GM23338 (cell line): ENCODE measurements around the gene SLAMF6. TPM values are rescaled to one million over a fixed set of nuclear protein-coding genes. Genes with fewer than 3 reads are reported as not detected.

Source experiments
- ATAC-seq: fragments of 200-7000 bp; cut with Tn5 transposase; 3 replicates; pipeline ENCODE4 v1.9.1; 2020
- DNase-seq: peaks from one replicate; pipeline ENCODE4 v3.0.0-alpha.2; 2015; ENCODE audit warnings: low spot score
- H2AFZ ChIP-seq: fragments of 200-600 bp; sonication (generic); 2 replicates; pipeline ENCODE4 v1.8.0; 2016; ENCODE audit warnings: antibody characterized with exemption, mild to moderate bottlenecking, moderate library complexity
- H3F3A ChIP-seq: fragments of 200-600 bp; sonication (generic); replicated peaks from 2 replicates; pipeline ENCODE4 v1.8.0; 2017; ENCODE audit warnings: antibody characterized with exemption, mixed run types, low read depth
- H3K27ac ChIP-seq: fragments of 200-600 bp; sonication (generic); 2 replicates; pipeline ENCODE4 v1.6.1; 2016; ENCODE audit warnings: low read depth
- H3K27me3 ChIP-seq: fragments of 200-600 bp; sonication (generic); 2 replicates; pipeline ENCODE4 v1.8.0; 2016; ENCODE audit warnings: mild to moderate bottlenecking, mixed run types, moderate library complexity; ENCODE audit not compliant: insufficient read depth
- H3K36me3 ChIP-seq: fragments of 200-600 bp; sonication (generic); 2 replicates; pipeline ENCODE4 v1.8.0; 2016; ENCODE audit warnings: mild to moderate bottlenecking; ENCODE audit not compliant: insufficient read depth
- H3K4me1 ChIP-seq: fragments of 200-600 bp; sonication (generic); 2 replicates; pipeline ENCODE4 v1.8.0; 2016; ENCODE audit warnings: mild to moderate bottlenecking, moderate library complexity; ENCODE audit not compliant: insufficient read depth
- H3K4me2 ChIP-seq: fragments of 200-600 bp; sonication (generic); 2 replicates; pipeline ENCODE4 v1.7.1; 2017; ENCODE audit warnings: mixed run types
- H3K4me3 ChIP-seq: fragments of 200-600 bp; sonication (generic); 2 replicates; pipeline ENCODE4 v1.6.1; 2016; ENCODE audit warnings: mixed run types
- H3K79me2 ChIP-seq: fragments of 200-600 bp; sonication (generic); replicated peaks from 2 replicates; pipeline ENCODE4 v1.8.0; 2017; ENCODE audit warnings: mild to moderate bottlenecking; ENCODE audit not compliant: insufficient read depth
- H3K9me2 ChIP-seq: fragments of 200-600 bp; sonication (generic); 2 replicates; pipeline ENCODE4 v1.8.0; 2017; ENCODE audit not compliant: insufficient read depth
- H4K20me1 ChIP-seq: fragments of 200-600 bp; sonication (generic); replicated peaks from 2 replicates; pipeline ENCODE4 v1.8.0; 2017; ENCODE audit warnings: mild to moderate bottlenecking; ENCODE audit not compliant: insufficient read depth
- H3K27ac Mint-ChIP-seq: 2 replicates; pipeline ENCODE4 v1.8.0; 2020; ENCODE audit warnings: inconsistent platforms, mild to moderate bottlenecking, moderate library complexity, mixed read lengths
- H3K27me3 Mint-ChIP-seq: 3 replicates; pipeline ENCODE4 v1.8.0; 2022; ENCODE audit warnings: low read depth, mild to moderate bottlenecking, moderate library complexity, mixed read lengths, inconsistent platforms; ENCODE audit not compliant: insufficient read depth, poor library complexity
- H3K36me3 Mint-ChIP-seq: 3 replicates; pipeline ENCODE4 v1.8.0; 2021; ENCODE audit warnings: low read depth, mild to moderate bottlenecking, inconsistent platforms, moderate library complexity, mixed read lengths
- H3K4me1 Mint-ChIP-seq: 3 replicates; pipeline ENCODE4 v1.8.0; 2020; ENCODE audit warnings: mild to moderate bottlenecking, inconsistent platforms, mixed read lengths
- H3K4me3 Mint-ChIP-seq: 3 replicates; pipeline ENCODE4 v1.8.0; 2021; ENCODE audit warnings: moderate library complexity, mild to moderate bottlenecking, inconsistent platforms, mixed read lengths
- H3K9me3 Mint-ChIP-seq: 3 replicates; pipeline ENCODE4 v1.8.0; 2020; ENCODE audit warnings: moderate library complexity, mild to moderate bottlenecking, inconsistent platforms, mixed read lengths
- CREB1 ChIP-seq: fragments of 250-450 bp; sonication (Bioruptor Pico); IDR thresholded peaks from 2 replicates; pipeline ENCODE4 v1.5.0; 2020; ENCODE audit warnings: low read depth, mild to moderate bottlenecking, moderate library complexity
- EZH2 ChIP-seq: fragments of 200-600 bp; sonication (generic); IDR thresholded peaks from one replicate; pipeline ENCODE4 v1.8.0; 2017; ENCODE audit warnings: antibody characterized with exemption, mild to moderate bottlenecking, low read depth; ENCODE audit not compliant: unreplicated experiment
- EZH2phosphoT487 ChIP-seq: fragments of 200-600 bp; sonication (generic); IDR thresholded peaks from one replicate; pipeline ENCODE4 v1.8.1; 2018; ENCODE audit warnings: antibody characterized with exemption; ENCODE audit not compliant: unreplicated experiment
- NANOG ChIP-seq: IDR thresholded peaks from 2 replicates; pipeline ENCODE4 v1.6.1; 2016; ENCODE audit warnings: antibody characterized with exemption, borderline replicate concordance
- POLR2AphosphoS5 ChIP-seq: IDR thresholded peaks from 2 replicates; pipeline ENCODE4 v1.6.1; 2016; ENCODE audit warnings: antibody characterized with exemption, low read depth
- ZNF114 ChIP-seq: fragments of 250-450 bp; sonication (Bioruptor Pico); IDR thresholded peaks from 2 replicates; pipeline ENCODE4 v1.5.0; 2020; ENCODE audit warnings: mild to moderate bottlenecking, moderate library complexity
- ZNF331 ChIP-seq: fragments of 250-450 bp; sonication (Bioruptor Pico); IDR thresholded peaks from 2 replicates; pipeline ENCODE4 v1.5.0; 2020; ENCODE audit warnings: low read depth, mild to moderate bottlenecking, moderate library complexity
- polyA plus RNA-seq: library from polyadenylated mRNA; unstranded; fragments of >200 nt; fragmentation: Nextera tagmentation; extraction: Ambion mirVana; gene quantifications from 2 replicates; pipeline ENCODE4 v1.2.1, GENCODE V29; 2016
- total RNA-seq: library from RNA; depleted of rRNA; stranded (reverse); fragments of >200 nt; shearing (Covaris generic); gene quantifications from 2 replicates; pipeline ENCODE4 v1.2.3, GENCODE V29; 2014
- TF ChIP-seq, protein P1 (sequence below): fragments of 250-450 bp; sonication (Bioruptor Pico); IDR thresholded peaks from 2 replicates; pipeline ENCODE4 v1.5.0; 2020; ENCODE audit warnings: mild to moderate bottlenecking, moderate library complexity
- TF ChIP-seq, protein P2 (sequence below): IDR thresholded peaks from 2 replicates; pipeline ENCODE4 v1.6.1; 2016; ENCODE audit warnings: antibody characterized with exemption
- TF ChIP-seq, protein P3 (sequence below), 2 experiments: fragments of 200-600 bp in 1 of 2; sonication (generic) in 1 of 2; conservative IDR thresholded peaks; 2 replicates each; pipeline versions ENCODE4 v1.5.1 to v1.6.1; 2016 to 2017; ENCODE audit warnings: antibody characterized with exemption in 2 of 2, low read depth in 2 of 2, mild to moderate bottlenecking in 2 of 2, moderate library complexity in 1 of 2
- TF ChIP-seq, protein P4 (sequence below): IDR thresholded peaks from one replicate; pipeline ENCODE4 v1.6.1; 2018; ENCODE audit warnings: antibody characterized with exemption; ENCODE audit not compliant: unreplicated experiment

Gene SLAMF6
- total and polyA plus RNA-seq, 2 experiments from 2014 or later = not detected

DNA sequence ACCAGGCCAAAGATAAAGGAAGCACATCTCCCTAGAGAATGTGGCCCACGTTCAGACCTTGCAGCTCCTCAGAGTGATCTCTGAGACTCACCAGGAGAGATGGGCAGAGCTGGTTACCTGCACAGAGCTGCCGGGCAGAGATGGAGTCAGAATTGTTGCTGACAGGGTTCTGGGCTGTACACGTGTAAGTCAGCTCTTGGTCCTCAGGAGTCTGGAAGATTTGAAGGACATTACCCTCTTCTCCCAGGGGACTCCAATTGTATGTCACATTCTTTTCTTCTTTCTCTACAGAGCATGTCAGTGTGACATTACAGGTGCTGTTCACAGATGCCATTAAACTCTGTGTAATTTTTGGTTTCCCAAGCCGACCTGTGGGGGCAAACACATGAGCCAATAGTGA lies 30.7 kb upstream of the SLAMF6 start (continued):
- TF ChIP-seq, protein P1, sequence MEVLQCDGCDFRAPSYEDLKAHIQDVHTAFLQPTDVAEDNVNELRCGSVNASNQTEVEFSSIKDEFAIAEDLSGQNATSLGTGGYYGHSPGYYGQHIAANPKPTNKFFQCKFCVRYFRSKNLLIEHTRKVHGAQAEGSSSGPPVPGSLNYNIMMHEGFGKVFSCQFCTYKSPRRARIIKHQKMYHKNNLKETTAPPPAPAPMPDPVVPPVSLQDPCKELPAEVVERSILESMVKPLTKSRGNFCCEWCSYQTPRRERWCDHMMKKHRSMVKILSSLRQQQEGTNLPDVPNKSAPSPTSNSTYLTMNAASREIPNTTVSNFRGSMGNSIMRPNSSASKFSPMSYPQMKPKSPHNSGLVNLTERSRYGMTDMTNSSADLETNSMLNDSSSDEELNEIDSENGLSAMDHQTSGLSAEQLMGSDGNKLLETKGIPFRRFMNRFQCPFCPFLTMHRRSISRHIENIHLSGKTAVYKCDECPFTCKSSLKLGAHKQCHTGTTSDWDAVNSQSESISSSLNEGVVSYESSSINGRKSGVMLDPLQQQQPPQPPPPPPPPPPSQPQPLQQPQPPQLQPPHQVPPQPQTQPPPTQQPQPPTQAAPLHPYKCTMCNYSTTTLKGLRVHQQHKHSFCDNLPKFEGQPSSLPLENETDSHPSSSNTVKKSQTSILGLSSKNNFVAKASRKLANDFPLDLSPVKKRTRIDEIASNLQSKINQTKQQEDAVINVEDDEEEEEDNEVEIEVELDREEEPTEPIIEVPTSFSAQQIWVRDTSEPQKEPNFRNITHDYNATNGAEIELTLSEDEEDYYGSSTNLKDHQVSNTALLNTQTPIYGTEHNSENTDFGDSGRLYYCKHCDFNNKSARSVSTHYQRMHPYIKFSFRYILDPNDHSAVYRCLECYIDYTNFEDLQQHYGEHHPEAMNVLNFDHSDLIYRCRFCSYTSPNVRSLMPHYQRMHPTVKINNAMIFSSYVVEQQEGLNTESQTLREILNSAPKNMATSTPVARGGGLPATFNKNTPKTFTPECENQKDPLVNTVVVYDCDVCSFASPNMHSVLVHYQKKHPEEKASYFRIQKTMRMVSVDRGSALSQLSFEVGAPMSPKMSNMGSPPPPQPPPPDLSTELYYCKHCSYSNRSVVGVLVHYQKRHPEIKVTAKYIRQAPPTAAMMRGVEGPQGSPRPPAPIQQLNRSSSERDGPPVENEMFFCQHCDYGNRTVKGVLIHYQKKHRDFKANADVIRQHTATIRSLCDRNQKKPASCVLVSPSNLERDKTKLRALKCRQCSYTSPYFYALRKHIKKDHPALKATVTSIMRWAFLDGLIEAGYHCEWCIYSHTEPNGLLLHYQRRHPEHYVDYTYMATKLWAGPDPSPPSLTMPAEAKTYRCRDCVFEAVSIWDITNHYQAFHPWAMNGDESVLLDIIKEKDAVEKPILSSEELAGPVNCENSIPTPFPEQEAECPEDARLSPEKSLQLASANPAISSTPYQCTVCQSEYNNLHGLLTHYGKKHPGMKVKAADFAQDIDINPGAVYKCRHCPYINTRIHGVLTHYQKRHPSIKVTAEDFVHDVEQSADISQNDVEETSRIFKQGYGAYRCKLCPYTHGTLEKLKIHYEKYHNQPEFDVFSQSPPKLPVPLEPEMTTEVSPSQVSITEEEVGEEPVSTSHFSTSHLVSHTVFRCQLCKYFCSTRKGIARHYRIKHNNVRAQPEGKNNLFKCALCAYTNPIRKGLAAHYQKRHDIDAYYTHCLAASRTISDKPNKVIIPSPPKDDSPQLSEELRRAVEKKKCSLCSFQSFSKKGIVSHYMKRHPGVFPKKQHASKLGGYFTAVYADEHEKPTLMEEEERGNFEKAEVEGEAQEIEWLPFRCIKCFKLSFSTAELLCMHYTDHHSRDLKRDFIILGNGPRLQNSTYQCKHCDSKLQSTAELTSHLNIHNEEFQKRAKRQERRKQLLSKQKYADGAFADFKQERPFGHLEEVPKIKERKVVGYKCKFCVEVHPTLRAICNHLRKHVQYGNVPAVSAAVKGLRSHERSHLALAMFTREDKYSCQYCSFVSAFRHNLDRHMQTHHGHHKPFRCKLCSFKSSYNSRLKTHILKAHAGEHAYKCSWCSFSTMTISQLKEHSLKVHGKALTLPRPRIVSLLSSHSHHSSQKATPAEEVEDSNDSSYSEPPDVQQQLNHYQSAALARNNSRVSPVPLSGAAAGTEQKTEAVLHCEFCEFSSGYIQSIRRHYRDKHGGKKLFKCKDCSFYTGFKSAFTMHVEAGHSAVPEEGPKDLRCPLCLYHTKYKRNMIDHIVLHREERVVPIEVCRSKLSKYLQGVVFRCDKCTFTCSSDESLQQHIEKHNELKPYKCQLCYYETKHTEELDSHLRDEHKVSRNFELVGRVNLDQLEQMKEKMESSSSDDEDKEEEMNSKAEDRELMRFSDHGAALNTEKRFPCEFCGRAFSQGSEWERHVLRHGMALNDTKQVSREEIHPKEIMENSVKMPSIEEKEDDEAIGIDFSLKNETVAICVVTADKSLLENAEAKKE (CRISPR knock-in tag) = no peak

DNA sequence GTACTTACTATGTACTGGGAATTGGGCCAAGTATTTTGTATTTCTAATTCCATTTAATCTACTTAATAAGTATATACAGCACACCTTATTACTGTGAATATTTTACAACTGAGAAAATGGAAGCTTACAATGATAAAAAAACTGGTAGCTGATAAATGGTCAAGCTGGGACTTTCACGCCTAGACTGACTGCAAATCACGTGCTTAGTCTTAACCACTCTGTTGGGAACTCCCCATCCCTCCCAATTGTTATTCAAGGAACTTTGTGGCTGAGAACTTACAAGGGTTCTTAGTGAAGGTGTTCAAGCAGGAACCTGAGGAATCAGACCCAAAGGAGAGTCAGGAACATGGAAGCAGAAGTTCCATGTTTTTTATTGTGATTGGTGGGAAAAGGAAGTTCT lies 29.4 kb upstream of the SLAMF6 start:
- Mint-ChIP-seq H3K4me3 (no peak overlapping the region), H3K27ac (no peak overlapping the region), H3K27me3 (no peaks in the 10 kb centered on the region), H3K9me3 (no peaks in the 10 kb centered on the region), H3K4me1 (no peaks in the 10 kb centered on the region), H3K36me3 (no peaks in the 10 kb centered on the region)
- DNase-seq (no peak), ATAC-seq (no peak)
- TF ChIP-seq EZH2phosphoT487 (no peak), ZNF331 (CRISPR knock-in tag) (no peak), CREB1 (CRISPR knock-in tag) (no peak), EZH2 (no peak), ZNF114 (no peak), NANOG (no peak), POLR2AphosphoS5 (no peak)
- TF ChIP-seq, protein P2, sequence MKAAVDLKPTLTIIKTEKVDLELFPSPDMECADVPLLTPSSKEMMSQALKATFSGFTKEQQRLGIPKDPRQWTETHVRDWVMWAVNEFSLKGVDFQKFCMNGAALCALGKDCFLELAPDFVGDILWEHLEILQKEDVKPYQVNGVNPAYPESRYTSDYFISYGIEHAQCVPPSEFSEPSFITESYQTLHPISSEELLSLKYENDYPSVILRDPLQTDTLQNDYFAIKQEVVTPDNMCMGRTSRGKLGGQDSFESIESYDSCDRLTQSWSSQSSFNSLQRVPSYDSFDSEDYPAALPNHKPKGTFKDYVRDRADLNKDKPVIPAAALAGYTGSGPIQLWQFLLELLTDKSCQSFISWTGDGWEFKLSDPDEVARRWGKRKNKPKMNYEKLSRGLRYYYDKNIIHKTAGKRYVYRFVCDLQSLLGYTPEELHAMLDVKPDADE = no peak
- TF ChIP-seq, protein P3, sequence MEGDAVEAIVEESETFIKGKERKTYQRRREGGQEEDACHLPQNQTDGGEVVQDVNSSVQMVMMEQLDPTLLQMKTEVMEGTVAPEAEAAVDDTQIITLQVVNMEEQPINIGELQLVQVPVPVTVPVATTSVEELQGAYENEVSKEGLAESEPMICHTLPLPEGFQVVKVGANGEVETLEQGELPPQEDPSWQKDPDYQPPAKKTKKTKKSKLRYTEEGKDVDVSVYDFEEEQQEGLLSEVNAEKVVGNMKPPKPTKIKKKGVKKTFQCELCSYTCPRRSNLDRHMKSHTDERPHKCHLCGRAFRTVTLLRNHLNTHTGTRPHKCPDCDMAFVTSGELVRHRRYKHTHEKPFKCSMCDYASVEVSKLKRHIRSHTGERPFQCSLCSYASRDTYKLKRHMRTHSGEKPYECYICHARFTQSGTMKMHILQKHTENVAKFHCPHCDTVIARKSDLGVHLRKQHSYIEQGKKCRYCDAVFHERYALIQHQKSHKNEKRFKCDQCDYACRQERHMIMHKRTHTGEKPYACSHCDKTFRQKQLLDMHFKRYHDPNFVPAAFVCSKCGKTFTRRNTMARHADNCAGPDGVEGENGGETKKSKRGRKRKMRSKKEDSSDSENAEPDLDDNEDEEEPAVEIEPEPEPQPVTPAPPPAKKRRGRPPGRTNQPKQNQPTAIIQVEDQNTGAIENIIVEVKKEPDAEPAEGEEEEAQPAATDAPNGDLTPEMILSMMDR (conservative IDR thresholded peaks at IDR 0.05; ENCODE audit: low read depth in 2 of 2) = no peak
- TF ChIP-seq, protein P4, sequence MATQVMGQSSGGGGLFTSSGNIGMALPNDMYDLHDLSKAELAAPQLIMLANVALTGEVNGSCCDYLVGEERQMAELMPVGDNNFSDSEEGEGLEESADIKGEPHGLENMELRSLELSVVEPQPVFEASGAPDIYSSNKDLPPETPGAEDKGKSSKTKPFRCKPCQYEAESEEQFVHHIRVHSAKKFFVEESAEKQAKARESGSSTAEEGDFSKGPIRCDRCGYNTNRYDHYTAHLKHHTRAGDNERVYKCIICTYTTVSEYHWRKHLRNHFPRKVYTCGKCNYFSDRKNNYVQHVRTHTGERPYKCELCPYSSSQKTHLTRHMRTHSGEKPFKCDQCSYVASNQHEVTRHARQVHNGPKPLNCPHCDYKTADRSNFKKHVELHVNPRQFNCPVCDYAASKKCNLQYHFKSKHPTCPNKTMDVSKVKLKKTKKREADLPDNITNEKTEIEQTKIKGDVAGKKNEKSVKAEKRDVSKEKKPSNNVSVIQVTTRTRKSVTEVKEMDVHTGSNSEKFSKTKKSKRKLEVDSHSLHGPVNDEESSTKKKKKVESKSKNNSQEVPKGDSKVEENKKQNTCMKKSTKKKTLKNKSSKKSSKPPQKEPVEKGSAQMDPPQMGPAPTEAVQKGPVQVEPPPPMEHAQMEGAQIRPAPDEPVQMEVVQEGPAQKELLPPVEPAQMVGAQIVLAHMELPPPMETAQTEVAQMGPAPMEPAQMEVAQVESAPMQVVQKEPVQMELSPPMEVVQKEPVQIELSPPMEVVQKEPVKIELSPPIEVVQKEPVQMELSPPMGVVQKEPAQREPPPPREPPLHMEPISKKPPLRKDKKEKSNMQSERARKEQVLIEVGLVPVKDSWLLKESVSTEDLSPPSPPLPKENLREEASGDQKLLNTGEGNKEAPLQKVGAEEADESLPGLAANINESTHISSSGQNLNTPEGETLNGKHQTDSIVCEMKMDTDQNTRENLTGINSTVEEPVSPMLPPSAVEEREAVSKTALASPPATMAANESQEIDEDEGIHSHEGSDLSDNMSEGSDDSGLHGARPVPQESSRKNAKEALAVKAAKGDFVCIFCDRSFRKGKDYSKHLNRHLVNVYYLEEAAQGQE = no peak
- no peak overlapping the region for H2AFZ ChIP-seq
- no peaks in the 10 kb centered on the region for H3K36me3 ChIP-seq
- H3K4me3 ChIP-seq = no peak overlapping the region
- H4K20me1 ChIP-seq = no peaks in the 10 kb centered on the region
- H3K4me2 ChIP-seq = no peak overlapping the region
- H3K79me2 ChIP-seq = no peaks in the 10 kb centered on the region
- H3K4me1 ChIP-seq = no peaks in the 10 kb centered on the region
- H3F3A ChIP-seq = no peaks in the 10 kb centered on the region
- H3K9me2 ChIP-seq = peaks cover 19% of the 10 kb centered on the region
- H3K27ac ChIP-seq = no peak overlapping the region
- no peaks in the 10 kb centered on the region for H3K27me3 ChIP-seq
